GM18498 (cell line): ENCODE results near the gene GDF7.

Experiments
- ATAC-seq: cut with Tn5 transposase; IDR thresholded peaks from one replicate; pipeline ENCODE4 v1.9.1; 2021; ENCODE audit warnings: mild to moderate bottlenecking, moderate library complexity; ENCODE audit not compliant: unreplicated experiment

The GDF7 gene

GRCh38 chr2:20627712-20628380 is 39.1 kb upstream of the GDF7 start:
- no peak for ATAC-seq

GRCh38 chr2:20629181-20629580 is 37.8 kb upstream of the GDF7 start:
- ATAC-seq, result no peak

- no peak for ATAC-seq
Measured at GRCh38 chr2:20629581-20630171, 37.3 kb upstream of the GDF7 start.

GRCh38 chr2:20630967-20631366 is 36.0 kb upstream of the GDF7 start:
- ATAC-seq, result no peak

GRCh38 chr2:20631617-20632307 is 35.2 kb upstream of the GDF7 start:
- no peak for ATAC-seq

GRCh38 chr2:20632446-20632990 is 34.4 kb upstream of the GDF7 start:
- ATAC-seq, result no peak

- no peak for ATAC-seq
Measured at GRCh38 chr2:20633001-20633400, 33.9 kb upstream of the GDF7 start.

GRCh38 chr2:20633794-20634506 is 33.0 kb upstream of the GDF7 start:
- no peak for ATAC-seq

GRCh38 chr2:20634507-20635112 is 32.3 kb upstream of the GDF7 start:
- no peak for ATAC-seq

GRCh38 chr2:20635113-20635510 is 31.8 kb upstream of the GDF7 start:
- no peak for ATAC-seq

- peak; percentile 91 for ATAC-seq
Measured at GRCh38 chr2:20635675-20636584, 31.0 kb upstream of the GDF7 start.

- no peak for ATAC-seq
Measured at GRCh38 chr2:20637147-20637546, 29.8 kb upstream of the GDF7 start.

- no peak for ATAC-seq
Measured at GRCh38 chr2:20638014-20638413, 28.9 kb upstream of the GDF7 start.

- no peak for ATAC-seq
Measured at GRCh38 chr2:20638646-20639430, 28.1 kb upstream of the GDF7 start.

- ATAC-seq, result no peak
Measured at GRCh38 chr2:20640411-20641122, 26.4 kb upstream of the GDF7 start.

- ATAC-seq, result no peak
Measured at GRCh38 chr2:20641123-20641985, 25.6 kb upstream of the GDF7 start.
